Panc1 (cell line): ENCODE measurements around the gene TRMT44. TPM values are rescaled to one million over a fixed set of nuclear protein-coding genes. Genes with fewer than 3 reads are reported as not detected.

ENCODE experiments used
- ATAC-seq: fragments of 200-7000 bp; cut with Tn5 transposase; 2 replicates; pipeline ENCODE4 v1.9.1; 2020; ENCODE audit warnings: mild to moderate bottlenecking, moderate library complexity
- BruUV-seq: library from RNA; stranded (reverse); fragments of 400-500 nt; replicated peaks from 2 replicates; lab custom pipeline; 2021; lab: Mats Ljungman, UMichigan
- CTCF ChIA-PET: fragments of 300-600 bp; sonication (Branson Sonifier 250); formaldehyde crosslinking; loops from one replicate; lab custom pipeline; 2022; ENCODE audit warnings: antibody characterized with exemption; lab: Charles Lee
- POLR2A ChIA-PET: fragments of 300-600 bp; sonication (Branson Sonifier 250); formaldehyde crosslinking; loops from one replicate; lab custom pipeline; 2022; ENCODE audit warnings: antibody characterized with exemption; lab: Charles Lee
- DNase-seq: peaks from one replicate; pipeline ENCODE4 v3.0.0-alpha.2; 2010; ENCODE audit warnings: low read depth, low spot score
- H3K27ac ChIP-seq: 2 replicates; pipeline ENCODE4 v1.5.1; 2011; ENCODE audit warnings: mild to moderate bottlenecking, low read length, inconsistent platforms
- H3K27me3 ChIP-seq: fragments of 200-500 bp; sonication (Bioruptor generic); 2 replicates; pipeline ENCODE4 v1.6.0; 2014; ENCODE audit warnings: low read length, inconsistent platforms; ENCODE audit not compliant: control insufficient read depth, insufficient read depth
- H3K36me3 ChIP-seq: fragments of 200-500 bp; sonication (Bioruptor generic); 2 replicates; pipeline ENCODE4 v1.5.1; 2014; ENCODE audit warnings: inconsistent platforms, mild to moderate bottlenecking, low read length, moderate library complexity; ENCODE audit not compliant: control insufficient read depth, insufficient read depth
- H3K4me1 ChIP-seq: 2 replicates; pipeline ENCODE4 v1.5.1; 2011; ENCODE audit warnings: inconsistent platforms, mild to moderate bottlenecking, low read length, moderate library complexity; ENCODE audit not compliant: control insufficient read depth, insufficient read depth
- H3K4me3 ChIP-seq, 2 experiments: 2 replicates each; pipeline ENCODE4 v1.5.1; 2011 to 2012; ENCODE audit warnings: low read depth in 2 of 2, low read length in 2 of 2, mild to moderate bottlenecking in 2 of 2, inconsistent platforms in 1 of 2, moderate library complexity in 1 of 2
- H3K9me3 ChIP-seq: fragments of 200-500 bp; sonication (Bioruptor generic); 2 replicates; pipeline ENCODE4 v1.5.1; 2014; ENCODE audit warnings: low read depth, mild to moderate bottlenecking, inconsistent platforms, low read length, moderate library complexity; ENCODE audit not compliant: control insufficient read depth, insufficient read depth
- POLR2AphosphoS5 ChIP-seq: IDR thresholded peaks from 2 replicates; pipeline ENCODE4 v1.6.1; 2012; ENCODE audit warnings: mild to moderate bottlenecking, low read depth, low read length, moderate library complexity
- SIN3A ChIP-seq: IDR thresholded peaks from 2 replicates; pipeline ENCODE4 v1.6.1; 2012; ENCODE audit warnings: low read depth, mild to moderate bottlenecking, low read length, moderate library complexity, borderline replicate concordance; ENCODE audit not compliant: insufficient read depth
- TCF7L2 ChIP-seq: IDR thresholded peaks from 2 replicates; pipeline ENCODE4 v1.6.1; 2011; ENCODE audit warnings: mild to moderate bottlenecking, low read depth, low read length, inconsistent platforms
- in situ Hi-C: cut with HindIII; loops from 2 replicates; pipeline ENCODE4 v1.10.0; 2016; ENCODE audit warnings: low sequenced_read_pairs, low pct_unique_long_range_greater_than_20kb
- intact Hi-C: fragments of 100-400 bp; cut with micrococcal nuclease; formaldehyde crosslinking; loops from one replicate; pipeline ENCODE4 v1.10.0; 2022; ENCODE audit not compliant: unreplicated experiment
- total RNA-seq: library from RNA; stranded (reverse); gene quantifications from one replicate; pipeline ENCODE4 v1.2.1, GENCODE V29; 2021; ENCODE audit not compliant: unreplicated experiment
- TF ChIP-seq, protein P1 (sequence below): fragments of 450-650 bp; IDR thresholded peaks from 2 replicates; pipeline ENCODE4 v1.5.1; 2017; ENCODE audit warnings: mild to moderate bottlenecking
- TF ChIP-seq, protein P2 (sequence below), 2 experiments: IDR thresholded peaks; 2 replicates each; pipeline ENCODE4 v1.6.1; 2011 to 2012; ENCODE audit warnings: low read depth in 2 of 2, control low read depth in 1 of 2, low read length in 1 of 2, mild to moderate bottlenecking in 1 of 2, moderate library complexity in 1 of 2; ENCODE audit not compliant: insufficient read depth in 1 of 2

Gene TRMT44
- total RNA-seq, 1 experiment from 2014 or later: 10.8 TPM

DNA sequence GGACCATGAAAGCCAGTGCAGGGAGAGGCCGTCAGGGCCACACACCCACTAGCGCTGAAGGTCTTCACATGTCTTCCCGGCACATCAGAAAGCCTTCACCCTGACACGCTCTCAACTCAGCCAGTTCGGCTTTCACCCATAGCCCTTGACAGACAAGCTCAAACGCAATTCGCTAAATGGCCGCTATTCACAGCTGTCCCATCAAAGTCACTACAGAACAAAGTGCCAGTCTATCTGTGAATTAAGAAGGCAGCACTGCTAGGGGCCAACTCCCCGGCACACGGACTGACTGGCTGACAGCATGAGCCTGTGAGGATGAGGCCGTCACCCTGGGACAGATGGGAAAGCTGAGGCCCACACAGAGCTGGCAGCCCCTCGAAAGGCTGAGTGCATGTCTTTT is 45.8 kb upstream of the TRMT44 start:
- Histone ChIP-seq H3K4me1 (no peaks in the 10 kb centered on the region), H3K4me3 (no peak overlapping the region), H3K9me3 (no peaks in the 10 kb centered on the region), H3K27ac (no peak overlapping the region), H3K36me3 (no peaks in the 10 kb centered on the region), H3K27me3 (no peaks in the 10 kb centered on the region)
- intact Hi-C loops: no loop called here
- TF ChIP-seq, protein P1, sequence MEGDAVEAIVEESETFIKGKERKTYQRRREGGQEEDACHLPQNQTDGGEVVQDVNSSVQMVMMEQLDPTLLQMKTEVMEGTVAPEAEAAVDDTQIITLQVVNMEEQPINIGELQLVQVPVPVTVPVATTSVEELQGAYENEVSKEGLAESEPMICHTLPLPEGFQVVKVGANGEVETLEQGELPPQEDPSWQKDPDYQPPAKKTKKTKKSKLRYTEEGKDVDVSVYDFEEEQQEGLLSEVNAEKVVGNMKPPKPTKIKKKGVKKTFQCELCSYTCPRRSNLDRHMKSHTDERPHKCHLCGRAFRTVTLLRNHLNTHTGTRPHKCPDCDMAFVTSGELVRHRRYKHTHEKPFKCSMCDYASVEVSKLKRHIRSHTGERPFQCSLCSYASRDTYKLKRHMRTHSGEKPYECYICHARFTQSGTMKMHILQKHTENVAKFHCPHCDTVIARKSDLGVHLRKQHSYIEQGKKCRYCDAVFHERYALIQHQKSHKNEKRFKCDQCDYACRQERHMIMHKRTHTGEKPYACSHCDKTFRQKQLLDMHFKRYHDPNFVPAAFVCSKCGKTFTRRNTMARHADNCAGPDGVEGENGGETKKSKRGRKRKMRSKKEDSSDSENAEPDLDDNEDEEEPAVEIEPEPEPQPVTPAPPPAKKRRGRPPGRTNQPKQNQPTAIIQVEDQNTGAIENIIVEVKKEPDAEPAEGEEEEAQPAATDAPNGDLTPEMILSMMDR: no peak
- TF ChIP-seq SIN3A (no peak), TCF7L2 (no peak), POLR2AphosphoS5 (no peak)
- TF ChIP-seq, protein P2, sequence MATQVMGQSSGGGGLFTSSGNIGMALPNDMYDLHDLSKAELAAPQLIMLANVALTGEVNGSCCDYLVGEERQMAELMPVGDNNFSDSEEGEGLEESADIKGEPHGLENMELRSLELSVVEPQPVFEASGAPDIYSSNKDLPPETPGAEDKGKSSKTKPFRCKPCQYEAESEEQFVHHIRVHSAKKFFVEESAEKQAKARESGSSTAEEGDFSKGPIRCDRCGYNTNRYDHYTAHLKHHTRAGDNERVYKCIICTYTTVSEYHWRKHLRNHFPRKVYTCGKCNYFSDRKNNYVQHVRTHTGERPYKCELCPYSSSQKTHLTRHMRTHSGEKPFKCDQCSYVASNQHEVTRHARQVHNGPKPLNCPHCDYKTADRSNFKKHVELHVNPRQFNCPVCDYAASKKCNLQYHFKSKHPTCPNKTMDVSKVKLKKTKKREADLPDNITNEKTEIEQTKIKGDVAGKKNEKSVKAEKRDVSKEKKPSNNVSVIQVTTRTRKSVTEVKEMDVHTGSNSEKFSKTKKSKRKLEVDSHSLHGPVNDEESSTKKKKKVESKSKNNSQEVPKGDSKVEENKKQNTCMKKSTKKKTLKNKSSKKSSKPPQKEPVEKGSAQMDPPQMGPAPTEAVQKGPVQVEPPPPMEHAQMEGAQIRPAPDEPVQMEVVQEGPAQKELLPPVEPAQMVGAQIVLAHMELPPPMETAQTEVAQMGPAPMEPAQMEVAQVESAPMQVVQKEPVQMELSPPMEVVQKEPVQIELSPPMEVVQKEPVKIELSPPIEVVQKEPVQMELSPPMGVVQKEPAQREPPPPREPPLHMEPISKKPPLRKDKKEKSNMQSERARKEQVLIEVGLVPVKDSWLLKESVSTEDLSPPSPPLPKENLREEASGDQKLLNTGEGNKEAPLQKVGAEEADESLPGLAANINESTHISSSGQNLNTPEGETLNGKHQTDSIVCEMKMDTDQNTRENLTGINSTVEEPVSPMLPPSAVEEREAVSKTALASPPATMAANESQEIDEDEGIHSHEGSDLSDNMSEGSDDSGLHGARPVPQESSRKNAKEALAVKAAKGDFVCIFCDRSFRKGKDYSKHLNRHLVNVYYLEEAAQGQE (IDR thresholded peaks at IDR 0.05; ENCODE audit: insufficient read depth in 1 of 2, low read depth in 2 of 2, low read length in 1 of 2): no peak
- POLR2A ChIA-PET: no interaction called here
- no TSS peak for BruUV-seq
- ATAC-seq: no peak
- DNase-seq: no peak
- CTCF ChIA-PET: no interaction called here
- in situ Hi-C loops: no loop called here

DNA sequence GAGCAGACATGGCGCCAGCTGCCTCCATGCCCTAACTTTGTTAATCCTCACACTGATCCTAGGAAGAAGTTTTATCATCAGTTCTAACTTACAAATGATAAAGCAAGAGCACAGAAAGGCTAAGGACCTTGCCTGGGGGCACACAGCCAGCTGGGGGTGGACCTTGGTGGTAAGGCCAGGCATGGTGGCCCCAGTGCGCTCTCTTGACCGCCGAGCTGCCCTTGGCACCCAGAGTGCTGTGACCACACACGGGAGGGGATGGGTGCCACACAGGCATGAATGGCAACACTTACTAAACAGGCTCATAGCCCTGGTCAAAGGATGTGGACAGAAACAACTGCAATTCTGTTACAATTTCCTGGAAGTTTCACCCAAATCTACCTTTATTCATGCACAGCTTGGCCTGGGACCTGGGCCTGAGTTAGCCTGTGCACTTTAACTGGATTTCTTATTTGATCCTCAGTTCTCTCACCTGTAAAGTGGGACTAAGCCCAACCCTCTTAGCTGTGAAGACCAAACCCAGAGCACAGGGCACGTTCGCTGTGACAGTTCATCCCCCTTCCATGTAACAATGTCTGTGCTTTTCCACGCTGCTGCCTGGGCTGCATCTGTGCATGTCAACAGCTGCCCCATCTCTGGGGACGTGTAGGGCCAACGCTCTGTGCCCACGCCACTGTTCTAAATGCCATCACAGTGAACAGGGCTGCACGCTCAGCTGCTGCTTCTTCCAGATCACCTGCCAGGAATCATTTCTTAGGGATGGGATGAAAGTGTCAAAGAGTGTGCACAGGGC is 44.9 kb upstream of the TRMT44 start:
- ChIA-PET CTCF (no interaction called here), POLR2A (no interaction called here)
- intact Hi-C loops: no loop called here
- Histone ChIP-seq H3K9me3 (no peaks in the 10 kb centered on the region), H3K27ac (no peak overlapping the region), H3K4me1 (no peaks in the 10 kb centered on the region), H3K4me3 (no peak overlapping the region), H3K27me3 (no peaks in the 10 kb centered on the region), H3K36me3 (no peaks in the 10 kb centered on the region)
- no peak for DNase-seq
- no peak for ATAC-seq
- in situ Hi-C loops: no loop called here
- TF ChIP-seq TCF7L2 (no peak), POLR2AphosphoS5 (no peak), SIN3A (no peak)
- TF ChIP-seq, protein P1: no peak
- TF ChIP-seq, protein P2 (IDR thresholded peaks at IDR 0.05; ENCODE audit: insufficient read depth in 1 of 2, low read depth in 2 of 2, low read length in 1 of 2): no peak
- no TSS peak for BruUV-seq
